ENCODE measurements around the gene NBEA.
A peak's percentile ranks its signal among the peaks of the same experiment; 100 is the strongest.

Gene NBEA

DNA sequence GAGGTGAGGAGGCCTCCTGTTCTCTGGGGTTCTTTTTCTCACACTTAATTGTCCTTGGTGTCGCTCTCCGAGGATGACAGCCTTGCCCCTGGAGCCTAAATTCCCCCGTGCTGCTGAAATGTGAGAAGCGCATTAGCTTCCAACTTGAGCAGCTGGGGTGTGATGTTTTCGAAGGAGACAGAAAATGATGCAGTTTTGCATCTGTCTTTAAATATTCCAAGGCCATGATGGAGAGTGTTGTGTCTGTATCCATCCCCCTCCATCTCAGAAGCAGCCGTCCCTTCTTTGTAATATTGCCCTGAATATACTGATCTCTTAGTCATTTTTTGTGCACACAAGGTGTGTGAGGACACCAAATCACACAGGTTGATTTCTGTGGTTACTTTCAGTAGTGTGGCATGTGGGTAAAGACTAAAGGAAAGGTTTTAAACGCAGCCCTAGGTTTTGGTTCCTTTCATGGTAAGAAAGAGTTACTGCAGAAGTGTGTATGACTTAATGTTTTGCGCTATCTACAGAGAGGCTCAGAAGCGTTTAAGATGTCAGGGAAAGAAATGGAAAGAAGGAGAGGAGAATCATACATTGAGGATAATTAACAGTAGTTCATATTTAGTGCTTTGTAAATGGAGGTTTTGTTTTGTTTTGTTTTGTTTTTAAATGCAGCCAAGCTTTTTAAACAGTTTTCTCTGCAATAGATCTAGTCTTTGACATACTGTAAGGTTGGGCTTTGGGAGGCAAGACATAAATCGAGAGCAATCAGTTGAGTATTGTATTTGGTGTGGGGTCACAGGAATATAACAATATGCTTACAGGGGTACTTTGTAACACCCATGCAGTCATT is 1.6 kb downstream of the NBEA start:
- H3K4me3 ChIP-seq (ENCODE audit: severe bottlenecking): peak overlapping the region; percentile 92
- DNase-seq (ENCODE audit: low spot score): no peak
- no peaks in the 10 kb centered on the region for H3K4me1 ChIP-seq (ENCODE audit: insufficient read depth, poor library complexity, severe bottlenecking)
- TF ChIP-seq, protein P1, sequence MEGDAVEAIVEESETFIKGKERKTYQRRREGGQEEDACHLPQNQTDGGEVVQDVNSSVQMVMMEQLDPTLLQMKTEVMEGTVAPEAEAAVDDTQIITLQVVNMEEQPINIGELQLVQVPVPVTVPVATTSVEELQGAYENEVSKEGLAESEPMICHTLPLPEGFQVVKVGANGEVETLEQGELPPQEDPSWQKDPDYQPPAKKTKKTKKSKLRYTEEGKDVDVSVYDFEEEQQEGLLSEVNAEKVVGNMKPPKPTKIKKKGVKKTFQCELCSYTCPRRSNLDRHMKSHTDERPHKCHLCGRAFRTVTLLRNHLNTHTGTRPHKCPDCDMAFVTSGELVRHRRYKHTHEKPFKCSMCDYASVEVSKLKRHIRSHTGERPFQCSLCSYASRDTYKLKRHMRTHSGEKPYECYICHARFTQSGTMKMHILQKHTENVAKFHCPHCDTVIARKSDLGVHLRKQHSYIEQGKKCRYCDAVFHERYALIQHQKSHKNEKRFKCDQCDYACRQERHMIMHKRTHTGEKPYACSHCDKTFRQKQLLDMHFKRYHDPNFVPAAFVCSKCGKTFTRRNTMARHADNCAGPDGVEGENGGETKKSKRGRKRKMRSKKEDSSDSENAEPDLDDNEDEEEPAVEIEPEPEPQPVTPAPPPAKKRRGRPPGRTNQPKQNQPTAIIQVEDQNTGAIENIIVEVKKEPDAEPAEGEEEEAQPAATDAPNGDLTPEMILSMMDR (IDR thresholded peaks at IDR 0.05; ENCODE audit: poor library complexity, severe bottlenecking): no peak
- no peak for ATAC-seq (ENCODE audit: low read depth)
- no peaks in the 10 kb centered on the region for H3K9me3 ChIP-seq (ENCODE audit: severe bottlenecking)
- H3K27ac ChIP-seq (ENCODE audit: poor library complexity, severe bottlenecking): no peak overlapping the region
- peaks cover 2% of the 10 kb centered on the region for H3K27me3 ChIP-seq (ENCODE audit: insufficient read depth, poor library complexity, severe bottlenecking)
- H3K36me3 ChIP-seq (ENCODE audit: low read depth): no peaks in the 10 kb centered on the region

DNA sequence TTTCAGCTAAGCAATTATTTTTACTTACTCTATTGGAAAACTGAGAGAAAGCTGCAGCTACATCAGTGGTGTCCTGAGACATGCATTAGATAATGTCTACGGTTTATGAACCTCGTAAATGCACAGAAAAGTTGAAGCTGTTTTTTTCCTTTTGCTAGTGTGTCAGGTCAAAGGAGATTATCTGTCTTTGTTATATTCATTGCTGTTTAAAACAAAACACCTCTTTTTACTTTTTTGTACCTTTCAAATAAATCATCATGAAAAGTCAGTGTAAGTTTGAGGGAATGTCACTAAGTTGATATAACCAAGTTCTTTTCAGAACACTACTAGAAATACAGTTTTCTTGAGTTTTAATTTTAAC is 2.2 kb downstream of the NBEA start:
- no peaks in the 10 kb centered on the region for H3K36me3 ChIP-seq (ENCODE audit: low read depth)
- no peak overlapping the region for H3K4me3 ChIP-seq (ENCODE audit: severe bottlenecking)
- no peak overlapping the region for H3K27ac ChIP-seq (ENCODE audit: poor library complexity, severe bottlenecking)
- ATAC-seq (ENCODE audit: low read depth): no peak
- no peaks in the 10 kb centered on the region for H3K9me3 ChIP-seq (ENCODE audit: severe bottlenecking)
- TF ChIP-seq, protein P1 (IDR thresholded peaks at IDR 0.05; ENCODE audit: poor library complexity, severe bottlenecking): no peak
- no peaks in the 10 kb centered on the region for H3K4me1 ChIP-seq (ENCODE audit: insufficient read depth, poor library complexity, severe bottlenecking)
- H3K27me3 ChIP-seq (ENCODE audit: insufficient read depth, poor library complexity, severe bottlenecking): peaks cover 2% of the 10 kb centered on the region
- no peak for DNase-seq (ENCODE audit: low spot score)

DNA sequence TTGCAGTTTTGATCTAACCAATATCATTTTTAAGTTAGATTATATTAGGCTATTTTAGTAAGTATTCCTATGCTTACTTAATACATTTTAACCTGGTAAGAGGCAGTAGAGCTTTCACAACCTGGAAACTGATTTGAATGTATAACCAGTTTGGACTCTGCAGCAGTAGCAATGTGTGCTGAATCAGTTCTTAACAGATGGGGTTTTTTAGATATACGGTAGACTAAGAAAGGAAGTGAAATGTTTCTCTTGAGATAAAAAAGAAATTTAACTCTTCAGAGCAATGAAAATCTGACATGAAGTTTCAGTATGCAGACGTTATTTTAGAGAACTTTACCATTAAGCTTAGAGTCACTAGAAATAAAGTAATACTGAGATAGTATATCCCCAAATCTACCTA is 2.7 kb downstream of the NBEA start:
- Histone ChIP-seq H3K27me3 (ENCODE audit: insufficient read depth, poor library complexity, severe bottlenecking) (peaks cover 1% of the 10 kb centered on the region), H3K36me3 (ENCODE audit: low read depth) (no peaks in the 10 kb centered on the region), H3K4me3 (ENCODE audit: severe bottlenecking) (no peak overlapping the region), H3K27ac (ENCODE audit: poor library complexity, severe bottlenecking) (no peak overlapping the region), H3K4me1 (ENCODE audit: insufficient read depth, poor library complexity, severe bottlenecking) (no peaks in the 10 kb centered on the region), H3K9me3 (ENCODE audit: severe bottlenecking) (no peaks in the 10 kb centered on the region)
- no peak for ATAC-seq (ENCODE audit: low read depth)
- DNase-seq (ENCODE audit: low spot score): no peak
- TF ChIP-seq, protein P1 (IDR thresholded peaks at IDR 0.05; ENCODE audit: poor library complexity, severe bottlenecking): no peak

DNA sequence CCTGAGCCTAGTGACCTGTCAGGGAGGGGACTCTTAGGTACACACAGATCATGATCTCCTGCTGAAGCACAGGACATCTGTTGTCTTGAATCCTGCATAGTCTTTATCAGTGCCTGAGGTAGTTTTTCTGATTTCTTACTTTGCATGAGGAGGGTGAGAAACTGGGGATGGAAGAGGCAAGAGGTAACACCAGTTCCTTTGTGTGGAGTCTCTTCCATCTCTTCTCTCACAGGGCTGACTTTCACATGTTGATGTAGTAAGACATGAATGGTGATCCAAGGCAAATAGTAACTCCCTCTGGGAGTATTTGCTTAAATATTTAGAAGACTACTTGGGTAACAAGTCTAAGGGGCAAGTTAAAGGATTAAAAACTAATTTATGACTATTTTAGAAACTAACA is 9.5 kb downstream of the NBEA start:
- Histone ChIP-seq H3K4me1 (ENCODE audit: insufficient read depth, poor library complexity, severe bottlenecking) (no peaks in the 10 kb centered on the region), H3K9me3 (ENCODE audit: severe bottlenecking) (no peaks in the 10 kb centered on the region), H3K4me3 (ENCODE audit: severe bottlenecking) (no peak overlapping the region), H3K36me3 (ENCODE audit: low read depth) (no peaks in the 10 kb centered on the region), H3K27me3 (ENCODE audit: insufficient read depth, poor library complexity, severe bottlenecking) (no peaks in the 10 kb centered on the region), H3K27ac (ENCODE audit: poor library complexity, severe bottlenecking) (no peak overlapping the region)
- TF ChIP-seq, protein P1 (IDR thresholded peaks at IDR 0.05; ENCODE audit: poor library complexity, severe bottlenecking): no peak
- no peak for ATAC-seq (ENCODE audit: low read depth)
- no peak for DNase-seq (ENCODE audit: low spot score)

DNA sequence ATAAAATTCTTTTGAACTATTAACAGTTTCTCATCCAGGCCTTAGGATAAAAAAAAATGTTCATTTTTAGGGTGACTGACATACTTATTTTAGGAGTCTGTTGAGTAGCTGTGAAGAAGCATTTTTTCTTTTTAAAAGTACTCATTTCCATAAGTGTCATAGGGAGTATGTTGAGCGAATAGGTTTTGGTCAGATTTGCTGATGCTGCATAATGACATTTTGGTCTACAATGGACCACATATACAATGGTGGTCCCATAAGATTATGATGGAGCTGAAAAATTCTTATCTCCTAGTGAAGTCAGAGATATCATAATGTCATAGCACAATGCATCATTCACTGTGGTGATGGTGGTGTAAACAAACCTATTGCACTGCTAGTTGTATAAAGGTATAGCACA is 17.4 kb downstream of the NBEA start:
- no peaks in the 10 kb centered on the region for H3K36me3 ChIP-seq (ENCODE audit: low read depth)
- H3K27me3 ChIP-seq (ENCODE audit: insufficient read depth, poor library complexity, severe bottlenecking): no peaks in the 10 kb centered on the region
- H3K27ac ChIP-seq (ENCODE audit: poor library complexity, severe bottlenecking): no peak overlapping the region
- no peak overlapping the region for H3K4me3 ChIP-seq (ENCODE audit: severe bottlenecking)
- no peaks in the 10 kb centered on the region for H3K4me1 ChIP-seq (ENCODE audit: insufficient read depth, poor library complexity, severe bottlenecking)
- DNase-seq (ENCODE audit: low spot score): no peak
- H3K9me3 ChIP-seq (ENCODE audit: severe bottlenecking): no peaks in the 10 kb centered on the region
- TF ChIP-seq, protein P1 (IDR thresholded peaks at IDR 0.05; ENCODE audit: poor library complexity, severe bottlenecking): no peak
- no peak for ATAC-seq (ENCODE audit: low read depth)

Data from RWPE2 (cell line).